ENCODE results near the gene C1QTNF5.
A peak's percentile ranks its signal among the peaks of the same experiment; 100 is the strongest.

The C1QTNF5 gene

GRCh38 chr11:119359365-119360214, 18.9 kb upstream of the C1QTNF5 start:
- no peak for DNase-seq (ENCODE audit: low read depth)

- no peak for DNase-seq (ENCODE audit: low read depth)
Measured at GRCh38 chr11:119357074-119357473, 16.4 kb upstream of the C1QTNF5 start.

- DNase-seq (ENCODE audit: low read depth) = peak; percentile 43
Measured at GRCh38 chr11:119356349-119357031, 15.8 kb upstream of the C1QTNF5 start.

- no peak for DNase-seq (ENCODE audit: low read depth)
Measured at GRCh38 chr11:119355091-119355843, 14.6 kb upstream of the C1QTNF5 start.

GRCh38 chr11:119352857-119353260, 12.2 kb upstream of the C1QTNF5 start:
- no peak for DNase-seq (ENCODE audit: low read depth)

GRCh38 chr11:119351232-119351631, 10.5 kb upstream of the C1QTNF5 start:
- no peak for DNase-seq (ENCODE audit: low read depth)

- no peak for DNase-seq (ENCODE audit: low read depth)
Measured at GRCh38 chr11:119350302-119350701, 9.6 kb upstream of the C1QTNF5 start.

GRCh38 chr11:119347940-119348605, 7.4 kb upstream of the C1QTNF5 start:
- no peak for DNase-seq (ENCODE audit: low read depth)

GRCh38 chr11:119347242-119347641, 6.6 kb upstream of the C1QTNF5 start:
- DNase-seq (ENCODE audit: low read depth) = no peak

- DNase-seq (ENCODE audit: low read depth) = no peak
Measured at GRCh38 chr11:119346605-119347004, 5.9 kb upstream of the C1QTNF5 start, which contains the start of gene MFRP. MFRP (minus strand) TSS chr11:119346705; CDS start chr11:119346513, 192 bp downstream.

- DNase-seq (ENCODE audit: low read depth) = no peak
Measured at GRCh38 chr11:119345685-119346084, 5.0 kb upstream of the C1QTNF5 start.

GRCh38 chr11:119344291-119345010, 3.8 kb upstream of the C1QTNF5 start:
- no peak for DNase-seq (ENCODE audit: low read depth)

GRCh38 chr11:119343726-119344125, 3.0 kb upstream of the C1QTNF5 start:
- no peak for DNase-seq (ENCODE audit: low read depth)

- no peak for DNase-seq (ENCODE audit: low read depth)
Measured at GRCh38 chr11:119342362-119343130, 1.9 kb upstream of the C1QTNF5 start.

- DNase-seq (ENCODE audit: low read depth) = no peak
Measured at GRCh38 chr11:119342023-119342300, 1.3 kb upstream of the C1QTNF5 start.

GRCh38 chr11:119341222-119342022, 739 bp upstream of the C1QTNF5 start:
- DNase-seq (ENCODE audit: low read depth) = no peak

- DNase-seq (ENCODE audit: low read depth) = no peak
Measured at GRCh38 chr11:119339589-119340334, 921 bp downstream of the C1QTNF5 start.

- DNase-seq (ENCODE audit: low read depth) = no peak
Measured at GRCh38 chr11:119338965-119339588, 1.6 kb downstream of the C1QTNF5 start.

All from stimulated activated CD8-positive, alpha-beta memory T cell treated with anti-CD3 and anti-CD28 coated beads, Interleukin-15, amount 100 ng/mL, for 1 hour (primary cell).